Measurements from ENCODE around the gene UBALD1. TPM values are rescaled to one million over a fixed set of nuclear protein-coding genes. Genes with fewer than 3 reads are reported as not detected.

Gene UBALD1
- total RNA-seq, 1 donor from 2014 or later = 31.0 TPM

DNA sequence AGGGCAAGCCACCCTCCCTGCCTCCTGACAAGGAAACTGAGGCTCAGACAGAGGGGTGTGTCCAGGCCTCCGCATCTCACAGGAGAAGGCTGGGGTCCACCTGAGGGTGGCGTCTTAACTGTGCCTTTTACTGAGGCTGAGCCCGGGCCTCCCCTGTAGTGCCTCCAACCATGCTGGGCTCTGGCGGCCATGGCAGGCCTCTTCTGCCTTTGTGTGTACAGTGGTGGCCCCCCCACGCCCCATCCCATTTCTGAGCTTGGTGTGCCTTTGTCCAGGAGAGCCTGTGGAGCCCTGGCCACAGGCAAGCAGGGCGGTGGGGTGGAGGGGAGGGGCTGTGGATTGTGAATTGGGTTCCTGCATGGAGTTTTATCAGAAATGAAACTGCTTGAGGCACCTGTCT is 41.1 kb upstream of the UBALD1 start:
- Mint-ChIP-seq H3K9me3 (ENCODE audit: unreplicated experiment) (no peaks in the 10 kb centered on the region), H3K27ac (ENCODE audit: unreplicated experiment) (no peak overlapping the region), H3K27me3 (ENCODE audit: unreplicated experiment) (peaks cover 4% of the 10 kb centered on the region), H3K4me1 (ENCODE audit: unreplicated experiment) (no peaks in the 10 kb centered on the region), H3K4me3 (ENCODE audit: unreplicated experiment) (no peak overlapping the region), H3K36me3 (ENCODE audit: low read depth, unreplicated experiment) (peaks cover 27% of the 10 kb centered on the region)
- TF ChIP-seq, protein P1, sequence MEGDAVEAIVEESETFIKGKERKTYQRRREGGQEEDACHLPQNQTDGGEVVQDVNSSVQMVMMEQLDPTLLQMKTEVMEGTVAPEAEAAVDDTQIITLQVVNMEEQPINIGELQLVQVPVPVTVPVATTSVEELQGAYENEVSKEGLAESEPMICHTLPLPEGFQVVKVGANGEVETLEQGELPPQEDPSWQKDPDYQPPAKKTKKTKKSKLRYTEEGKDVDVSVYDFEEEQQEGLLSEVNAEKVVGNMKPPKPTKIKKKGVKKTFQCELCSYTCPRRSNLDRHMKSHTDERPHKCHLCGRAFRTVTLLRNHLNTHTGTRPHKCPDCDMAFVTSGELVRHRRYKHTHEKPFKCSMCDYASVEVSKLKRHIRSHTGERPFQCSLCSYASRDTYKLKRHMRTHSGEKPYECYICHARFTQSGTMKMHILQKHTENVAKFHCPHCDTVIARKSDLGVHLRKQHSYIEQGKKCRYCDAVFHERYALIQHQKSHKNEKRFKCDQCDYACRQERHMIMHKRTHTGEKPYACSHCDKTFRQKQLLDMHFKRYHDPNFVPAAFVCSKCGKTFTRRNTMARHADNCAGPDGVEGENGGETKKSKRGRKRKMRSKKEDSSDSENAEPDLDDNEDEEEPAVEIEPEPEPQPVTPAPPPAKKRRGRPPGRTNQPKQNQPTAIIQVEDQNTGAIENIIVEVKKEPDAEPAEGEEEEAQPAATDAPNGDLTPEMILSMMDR (IDR thresholded peaks at IDR 0.05; ENCODE audit: unreplicated experiment) = no peak
- DNase-seq (ENCODE audit: low spot score) = no peak

DNA sequence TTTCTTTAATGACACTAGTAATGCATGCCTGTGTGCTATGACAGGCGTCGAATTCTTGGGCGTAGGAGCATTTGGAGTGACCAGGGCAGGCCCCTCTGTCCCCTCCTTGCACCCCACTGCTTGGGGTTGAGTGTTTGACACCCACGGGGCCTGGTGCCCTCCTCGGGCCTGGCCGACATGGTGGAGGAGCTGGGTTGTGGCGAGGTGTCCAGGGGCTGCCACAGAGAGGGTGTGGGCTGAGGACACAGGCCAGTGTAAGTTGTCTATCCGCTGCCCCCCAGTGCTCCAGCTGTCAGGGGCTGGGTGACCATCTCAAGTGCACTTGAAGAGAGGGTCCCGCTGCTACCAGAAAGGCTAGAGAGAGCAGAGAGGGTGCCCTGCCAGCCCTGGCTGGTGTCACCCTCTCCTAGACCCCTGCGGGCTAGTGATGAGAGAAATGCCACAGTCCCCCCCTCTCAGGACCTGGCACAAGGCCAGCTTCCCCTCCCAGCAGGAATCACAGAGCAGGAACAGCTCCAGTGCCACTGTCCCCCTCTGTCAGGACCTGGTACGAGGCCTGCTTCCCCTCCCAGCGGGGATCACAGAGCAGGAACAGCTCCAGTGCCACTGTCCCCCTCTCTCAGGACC is 40.4 kb upstream of the UBALD1 start:
- TF ChIP-seq, protein P1 (IDR thresholded peaks at IDR 0.05; ENCODE audit: unreplicated experiment) = no peak
- Mint-ChIP-seq H3K4me1 (ENCODE audit: unreplicated experiment) (no peaks in the 10 kb centered on the region), H3K9me3 (ENCODE audit: unreplicated experiment) (no peaks in the 10 kb centered on the region), H3K27me3 (ENCODE audit: unreplicated experiment) (peaks cover 4% of the 10 kb centered on the region), H3K27ac (ENCODE audit: unreplicated experiment) (no peak overlapping the region), H3K4me3 (ENCODE audit: unreplicated experiment) (no peak overlapping the region), H3K36me3 (ENCODE audit: low read depth, unreplicated experiment) (peaks cover 31% of the 10 kb centered on the region)
- no peak for DNase-seq (ENCODE audit: low spot score)

DNA sequence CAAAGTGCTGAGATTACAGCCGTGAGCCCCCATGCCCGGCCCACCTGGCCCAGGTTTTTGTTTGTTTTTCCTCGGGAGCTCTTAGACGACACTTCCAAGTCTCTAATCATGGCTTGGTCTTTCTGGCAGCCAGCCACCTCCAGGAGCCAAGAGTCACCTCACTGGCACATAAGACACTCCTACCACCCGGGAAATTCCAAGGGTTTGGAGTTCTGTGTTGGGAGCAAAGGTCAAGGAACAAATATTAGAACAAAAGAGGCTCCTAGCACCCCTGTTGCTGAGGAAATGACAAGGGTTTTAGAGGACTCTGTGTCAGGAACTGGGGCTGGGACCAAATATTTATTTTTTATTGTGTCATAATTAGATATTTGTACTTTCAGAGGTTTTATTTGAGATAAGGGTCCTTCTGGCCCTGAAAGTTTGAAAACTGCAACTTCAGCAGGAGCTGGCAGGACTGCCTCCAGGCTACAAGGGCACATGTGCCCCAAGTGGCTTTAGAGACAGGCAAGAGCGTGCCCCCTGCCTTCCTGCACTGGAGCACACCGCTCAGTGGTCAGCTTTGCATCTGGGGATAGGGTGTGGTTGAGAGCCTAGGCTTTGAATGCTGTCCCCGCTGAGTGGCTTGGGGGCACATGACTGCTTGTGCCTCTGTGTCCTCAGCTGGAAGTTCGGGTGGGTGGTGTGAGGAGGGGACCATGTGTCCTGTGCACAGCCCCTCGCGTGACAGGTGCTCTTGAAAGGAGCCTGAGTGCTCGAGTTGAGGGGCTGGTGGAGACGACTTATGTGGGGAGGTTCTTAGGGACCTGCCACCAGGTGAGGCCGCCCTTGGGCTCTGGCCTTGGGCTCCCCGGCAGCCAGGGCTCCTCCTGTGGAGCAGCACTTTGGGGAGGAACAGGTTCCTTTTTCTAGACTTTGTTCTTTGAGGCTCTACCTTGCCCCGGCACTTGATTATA is 39.6 kb upstream of the UBALD1 start:
- H3K9me3 Mint-ChIP-seq (ENCODE audit: unreplicated experiment) = no peaks in the 10 kb centered on the region
- H3K4me1 Mint-ChIP-seq (ENCODE audit: unreplicated experiment) = no peaks in the 10 kb centered on the region
- no peak overlapping the region for H3K27ac Mint-ChIP-seq (ENCODE audit: unreplicated experiment)
- TF ChIP-seq, protein P1 (IDR thresholded peaks at IDR 0.05; ENCODE audit: unreplicated experiment) = no peak
- no peak overlapping the region for H3K4me3 Mint-ChIP-seq (ENCODE audit: unreplicated experiment)
- DNase-seq (ENCODE audit: low spot score) = no peak
- peaks cover 5% of the 10 kb centered on the region for H3K27me3 Mint-ChIP-seq (ENCODE audit: unreplicated experiment)
- peaks cover 34% of the 10 kb centered on the region for H3K36me3 Mint-ChIP-seq (ENCODE audit: low read depth, unreplicated experiment)

DNA sequence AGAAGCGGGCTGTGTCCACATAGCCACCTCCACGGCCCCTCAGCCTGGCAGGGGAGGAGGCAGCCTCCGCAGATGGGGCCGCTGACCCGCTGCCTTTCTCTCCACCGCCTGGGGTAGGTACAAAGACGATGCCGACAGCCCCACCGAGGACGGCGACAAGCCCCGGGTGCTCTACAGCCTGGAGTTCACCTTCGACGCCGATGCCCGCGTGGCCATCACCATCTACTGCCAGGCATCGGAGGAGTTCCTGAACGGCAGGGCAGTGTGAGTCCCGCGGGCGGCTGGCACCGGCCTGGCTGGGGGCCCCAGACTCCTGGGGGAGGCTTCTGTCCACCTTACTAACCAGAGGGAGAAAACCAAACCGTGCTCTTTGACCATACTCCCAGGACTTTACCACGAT is 37.9 kb upstream of the UBALD1 start:
- Mint-ChIP-seq H3K9me3 (ENCODE audit: unreplicated experiment) (no peaks in the 10 kb centered on the region), H3K4me1 (ENCODE audit: unreplicated experiment) (no peaks in the 10 kb centered on the region), H3K27ac (ENCODE audit: unreplicated experiment) (no peak overlapping the region), H3K36me3 (ENCODE audit: low read depth, unreplicated experiment) (peaks cover 34% of the 10 kb centered on the region), H3K27me3 (ENCODE audit: unreplicated experiment) (peaks cover 8% of the 10 kb centered on the region), H3K4me3 (ENCODE audit: unreplicated experiment) (no peak overlapping the region)
- TF ChIP-seq, protein P1 (IDR thresholded peaks at IDR 0.05; ENCODE audit: unreplicated experiment) = no peak
- DNase-seq (ENCODE audit: low spot score) = no peak

DNA sequence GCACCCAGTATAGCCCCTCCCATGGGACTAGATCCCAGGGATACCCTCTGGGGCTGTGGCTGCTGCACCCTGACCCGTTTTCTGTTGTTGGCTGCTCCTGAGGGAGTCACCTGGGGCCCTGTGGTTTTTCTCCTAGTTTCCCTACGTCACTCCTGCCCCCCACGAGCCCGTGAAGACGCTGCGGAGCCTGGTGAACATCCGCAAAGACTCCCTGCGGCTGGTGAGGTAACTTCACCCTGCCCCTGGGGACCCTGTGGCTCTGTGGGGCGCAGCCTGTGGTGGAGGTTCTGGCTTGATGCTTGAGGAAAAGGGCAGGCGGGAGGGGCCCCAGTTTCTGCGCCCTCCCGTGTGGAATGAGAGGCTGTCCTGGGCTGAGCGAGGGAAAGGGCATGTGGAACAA is 37.1 kb upstream of the UBALD1 start:
- H3K36me3 Mint-ChIP-seq (ENCODE audit: low read depth, unreplicated experiment) = peaks cover 34% of the 10 kb centered on the region
- H3K9me3 Mint-ChIP-seq (ENCODE audit: unreplicated experiment) = no peaks in the 10 kb centered on the region
- no peaks in the 10 kb centered on the region for H3K4me1 Mint-ChIP-seq (ENCODE audit: unreplicated experiment)
- H3K27ac Mint-ChIP-seq (ENCODE audit: unreplicated experiment) = no peak overlapping the region
- peaks cover 9% of the 10 kb centered on the region for H3K27me3 Mint-ChIP-seq (ENCODE audit: unreplicated experiment)
- TF ChIP-seq, protein P1 (IDR thresholded peaks at IDR 0.05; ENCODE audit: unreplicated experiment) = no peak
- no peak for DNase-seq (ENCODE audit: low spot score)
- H3K4me3 Mint-ChIP-seq (ENCODE audit: unreplicated experiment) = no peak overlapping the region
